T-helper 22 cell (primary cell): ENCODE results near the gene CCM2L.

ENCODE experiments used
- DNase-seq: peaks from one replicate; pipeline ENCODE4 v3.0.0-alpha.2; 2020; ENCODE audit warnings: low read depth

Gene CCM2L

GRCh38 chr20:31992086-31992485, 18.2 kb upstream of the CCM2L start:
- DNase-seq = no peak

- no peak for DNase-seq
Measured at GRCh38 chr20:31996996-31997395, 13.2 kb upstream of the CCM2L start.

GRCh38 chr20:31998246-31998645, 12.0 kb upstream of the CCM2L start:
- no peak for DNase-seq

GRCh38 chr20:32003325-32003724, 6.9 kb upstream of the CCM2L start:
- no peak for DNase-seq

GRCh38 chr20:32004963-32005362, 5.3 kb upstream of the CCM2L start:
- no peak for DNase-seq

GRCh38 chr20:32006053-32006452, 4.2 kb upstream of the CCM2L start:
- DNase-seq = no peak

- no peak for DNase-seq
Measured at GRCh38 chr20:32006841-32007786, 3.1 kb upstream of the CCM2L start.

GRCh38 chr20:32007787-32008616, 2.2 kb upstream of the CCM2L start:
- no peak for DNase-seq

GRCh38 chr20:32009564-32009963, 674 bp upstream of the CCM2L start:
- DNase-seq = no peak

GRCh38 chr20:32010666-32011065, 428 bp downstream of the CCM2L start:
- DNase-seq = no peak

GRCh38 chr20:32012159-32012688, 2.0 kb downstream of the CCM2L start:
- no peak for DNase-seq

- no peak for DNase-seq
Measured at GRCh38 chr20:32013326-32013725, 3.1 kb downstream of the CCM2L start.

GRCh38 chr20:32017711-32018251, 7.5 kb downstream of the CCM2L start:
- DNase-seq = peak; percentile 34

GRCh38 chr20:32018269-32019155, 8.3 kb downstream of the CCM2L start:
- DNase-seq = peak; percentile 5

GRCh38 chr20:32019156-32019510, 8.9 kb downstream of the CCM2L start:
- no peak for DNase-seq

GRCh38 chr20:32019563-32020463, 9.6 kb downstream of the CCM2L start:
- no peak for DNase-seq

GRCh38 chr20:32021091-32021490, 10.9 kb downstream of the CCM2L start:
- no peak for DNase-seq

GRCh38 chr20:32024683-32025295, 14.6 kb downstream of the CCM2L start:
- DNase-seq = no peak

- DNase-seq = no peak
Measured at GRCh38 chr20:32027643-32028042, 17.4 kb downstream of the CCM2L start.
